GM23248 (cell line): ENCODE results near the gene MAP6D1. TPM values are rescaled to one million over a fixed set of nuclear protein-coding genes. Genes with fewer than 3 reads are reported as not detected.

Experiments used
- DNase-seq: peaks from one replicate; pipeline ENCODE4 v3.0.0-alpha.2; 2015
- H2AFZ ChIP-seq: fragments of 200-600 bp; sonication (generic); 2 replicates; pipeline ENCODE4 v1.6.1; 2016; ENCODE audit warnings: antibody characterized with exemption
- H3F3A ChIP-seq: fragments of 200-600 bp; sonication (generic); 2 replicates; pipeline ENCODE4 v1.6.1; 2016; ENCODE audit warnings: mild to moderate bottlenecking, antibody characterized with exemption, mixed run types; ENCODE audit not compliant: insufficient read depth
- H3K27ac ChIP-seq: fragments of 200-600 bp; sonication (generic); 2 replicates; pipeline ENCODE4 v1.5.1; 2016; ENCODE audit warnings: mild to moderate bottlenecking
- H3K27me3 ChIP-seq: fragments of 200-600 bp; sonication (generic); replicated peaks from 2 replicates; pipeline ENCODE4 v1.6.1; 2016; ENCODE audit warnings: mild to moderate bottlenecking; ENCODE audit not compliant: insufficient read depth
- H3K36me3 ChIP-seq: fragments of 200-600 bp; sonication (generic); 2 replicates; pipeline ENCODE4 v1.6.1; 2016; ENCODE audit warnings: low read depth, mild to moderate bottlenecking
- H3K4me1 ChIP-seq: fragments of 200-600 bp; sonication (generic); 2 replicates; pipeline ENCODE4 v1.6.1; 2016; ENCODE audit warnings: mild to moderate bottlenecking; ENCODE audit not compliant: insufficient read depth
- H3K4me2 ChIP-seq: fragments of 200-600 bp; sonication (generic); one replicate; pipeline ENCODE4 v1.6.1; 2016; ENCODE audit warnings: mild to moderate bottlenecking; ENCODE audit not compliant: unreplicated experiment
- H3K4me3 ChIP-seq: fragments of 200-600 bp; sonication (generic); 2 replicates; pipeline ENCODE4 v1.5.1; 2016; ENCODE audit warnings: mild to moderate bottlenecking
- H3K79me2 ChIP-seq: fragments of 200-600 bp; sonication (generic); 2 replicates; pipeline ENCODE4 v1.6.1; 2016; ENCODE audit warnings: mild to moderate bottlenecking; ENCODE audit not compliant: insufficient read depth
- H3K9ac ChIP-seq: fragments of 200-600 bp; sonication (generic); 2 replicates; pipeline ENCODE4 v1.6.1; 2016; ENCODE audit warnings: mild to moderate bottlenecking
- H3K9me2 ChIP-seq: fragments of 200-600 bp; sonication (generic); 2 replicates; pipeline ENCODE4 v1.6.1; 2016; ENCODE audit warnings: mixed run types, mild to moderate bottlenecking, moderate library complexity; ENCODE audit not compliant: insufficient read depth
- H3K9me3 ChIP-seq: fragments of 200-600 bp; sonication (generic); one replicate; pipeline ENCODE4 v1.6.1; 2017; ENCODE audit warnings: low read depth
- H4K20me1 ChIP-seq: fragments of 200-600 bp; sonication (generic); 2 replicates; pipeline ENCODE4 v1.6.0; 2016; ENCODE audit not compliant: insufficient read depth
- EZH2 ChIP-seq: fragments of 200-600 bp; sonication (generic); IDR thresholded peaks from 2 replicates; pipeline ENCODE4 v1.6.1; 2018; ENCODE audit warnings: antibody characterized with exemption, mild to moderate bottlenecking; ENCODE audit not compliant: insufficient read depth, poor library complexity, severe bottlenecking
- EZH2phosphoT487 ChIP-seq: fragments of 200-600 bp; sonication (generic); IDR thresholded peaks from 2 replicates; pipeline ENCODE4 v1.6.1; 2018; ENCODE audit warnings: antibody characterized with exemption, moderate library complexity, mild to moderate bottlenecking, low read depth; ENCODE audit not compliant: insufficient read depth
- WGBS, 2 experiments: methylation state at CpG; one replicate each; pipeline ENCODE4 v1.1.6; 2015 to 2017; ENCODE audit warnings: low lambda C conversion rate in 2 of 2, low coverage in 1 of 2; ENCODE audit errors: missing lambda C conversion rate in 2 of 2; 5-methylcytosine and 5-hydroxymethylcytosine counted together
- in situ Hi-C: fragments of 300-500 bp; cut with MboI; formaldehyde crosslinking; loops from 2 replicates; pipeline ENCODE4 v1.15.0; 2020
- polyA plus RNA-seq: library from polyadenylated mRNA; unstranded; fragments of >200 nt; fragmentation: Nextera tagmentation; extraction: Ambion mirVana; gene quantifications from 2 replicates; pipeline ENCODE4 v1.2.1, GENCODE V29; 2016
- total RNA-seq: library from RNA; depleted of rRNA; stranded (reverse); fragments of >200 nt; shearing (Covaris generic); gene quantifications from 2 replicates; pipeline ENCODE4 v1.2.3, GENCODE V29; 2014

Gene MAP6D1
- total and polyA plus RNA-seq, 2 experiments from 2014 or later, result 2.8 to 5.5 TPM

GRCh38 chr3:183868796-183869195, 43.4 kb upstream of the MAP6D1 start:
- TF ChIP-seq EZH2, result no peak
- no peak for TF ChIP-seq EZH2phosphoT487
- no peaks in the 10 kb centered on the region for H3K27me3 ChIP-seq
- peaks cover 11% of the 10 kb centered on the region; the same call in 1 of the 2 replicates for H3K36me3 ChIP-seq
- H3K27ac ChIP-seq, result no peak overlapping the region
- WGBS, 2 experiments, result 90 to 100% methylated on average over 1 of the region's 1 CpG
- H2AFZ ChIP-seq, result no peak overlapping the region
- in situ Hi-C loops, result no loop called here
- peaks cover 75% of the 10 kb centered on the region for H3K79me2 ChIP-seq
- DNase-seq, result no peak
- H3K9me2 ChIP-seq, result no peaks in the 10 kb centered on the region
- no peak overlapping the region for H3K4me2 ChIP-seq
- no peaks in the 10 kb centered on the region for H3F3A ChIP-seq
- H3K9me3 ChIP-seq, result no peaks in the 10 kb centered on the region
- H4K20me1 ChIP-seq, result peaks cover 13% of the 10 kb centered on the region; the same call in 1 of the 2 replicates
- H3K4me1 ChIP-seq, result no peaks in the 10 kb centered on the region
- no peak overlapping the region for H3K9ac ChIP-seq
- H3K4me3 ChIP-seq, result no peak overlapping the region

- 38 to 43% methylated on average over 4 of the region's 4 CpGs for WGBS, 2 experiments
- Histone ChIP-seq H3K9me3 (no peaks in the 10 kb centered on the region), H4K20me1 (no peaks in the 10 kb centered on the region), H3K9ac (no peak overlapping the region), H3K27ac (no peak overlapping the region), H3K4me3 (no peak overlapping the region), H2AFZ (no peak overlapping the region), H3K27me3 (no peaks in the 10 kb centered on the region), H3K36me3 (peaks cover 43% of the 10 kb centered on the region), H3K9me2 (no peaks in the 10 kb centered on the region), H3K4me1 (no peaks in the 10 kb centered on the region), H3K4me2 (no peak overlapping the region), H3F3A (no peaks in the 10 kb centered on the region), H3K79me2 (peaks cover 13% of the 10 kb centered on the region)
- in situ Hi-C loops, result no loop called here
- TF ChIP-seq EZH2phosphoT487 (no peak), EZH2 (no peak)
- DNase-seq, result no peak
Observed at GRCh38 chr3:183862610-183863009, 37.2 kb upstream of the MAP6D1 start.

- no peak overlapping the region for H3K9ac ChIP-seq
- H3K4me1 ChIP-seq, result no peaks in the 10 kb centered on the region
- H3K4me3 ChIP-seq, result no peak overlapping the region
- no peak overlapping the region for H3K4me2 ChIP-seq
- no peaks in the 10 kb centered on the region for H3K9me3 ChIP-seq
- 94 to 96% methylated on average over 3 of the region's 3 CpGs for WGBS, 2 experiments
- no peaks in the 10 kb centered on the region for H3F3A ChIP-seq
- H3K27me3 ChIP-seq, result no peaks in the 10 kb centered on the region
- TF ChIP-seq EZH2 (no peak), EZH2phosphoT487 (no peak)
- H3K9me2 ChIP-seq, result no peaks in the 10 kb centered on the region
- H3K79me2 ChIP-seq, result peaks cover 14% of the 10 kb centered on the region; the same call in 1 of the 2 replicates
- no peak for DNase-seq
- no peak overlapping the region for H2AFZ ChIP-seq
- in situ Hi-C loops, result no loop called here
- peaks cover 38% of the 10 kb centered on the region for H3K36me3 ChIP-seq
- no peak overlapping the region for H3K27ac ChIP-seq
- H4K20me1 ChIP-seq, result no peaks in the 10 kb centered on the region
Observed at GRCh38 chr3:183857863-183858262, 32.5 kb upstream of the MAP6D1 start.

GRCh38 chr3:183854318-183855035, 29.1 kb upstream of the MAP6D1 start:
- Histone ChIP-seq H3K4me3 (no peak overlapping the region), H2AFZ (no peak overlapping the region), H3K9me3 (no peaks in the 10 kb centered on the region), H3K4me2 (no peak overlapping the region), H4K20me1 (no peaks in the 10 kb centered on the region), H3K4me1 (no peaks in the 10 kb centered on the region), H3F3A (no peaks in the 10 kb centered on the region), H3K36me3 (peaks cover 26% of the 10 kb centered on the region), H3K9me2 (no peaks in the 10 kb centered on the region), H3K79me2 (peaks cover 29% of the 10 kb centered on the region; the same call in 1 of the 2 replicates), H3K9ac (no peak overlapping the region), H3K27me3 (no peaks in the 10 kb centered on the region), H3K27ac (no peak overlapping the region)
- TF ChIP-seq EZH2, result no peak
- no peak for TF ChIP-seq EZH2phosphoT487
- 75 to 77% methylated on average over 4 of the region's 4 CpGs for WGBS, 2 experiments
- DNase-seq, result no peak
- in situ Hi-C loops, result no loop called here
